OCI-M2 (cell line): Measurements from ENCODE around the gene SIGLEC14.

Source experiments
- DNase-seq: peaks from one replicate; lab custom pipeline; 2025; ENCODE audit not compliant: unreplicated experiment; lab: John Stamatoyannopoulos, UW

SIGLEC14 gene

DNA sequence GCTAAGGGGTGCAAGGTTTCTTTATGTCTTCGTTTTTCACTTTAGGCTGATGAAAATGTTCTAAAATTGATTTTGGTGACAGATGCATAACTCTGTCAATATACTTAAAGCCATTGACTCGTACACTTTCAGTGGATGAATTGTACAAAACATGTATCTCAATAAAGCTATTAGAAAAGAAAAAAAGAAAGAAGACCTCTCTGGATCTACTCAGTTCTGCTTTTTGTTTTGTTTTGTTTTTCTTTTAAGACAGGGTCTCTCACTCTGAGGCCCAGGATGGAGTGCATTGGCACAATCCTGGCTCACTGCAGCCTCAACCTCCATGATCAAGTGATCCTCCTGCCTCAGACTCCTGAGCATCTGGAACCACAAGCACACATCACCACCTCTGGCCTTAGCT, 19.9 kb downstream of the SIGLEC14 start:
- no peak for DNase-seq

DNA sequence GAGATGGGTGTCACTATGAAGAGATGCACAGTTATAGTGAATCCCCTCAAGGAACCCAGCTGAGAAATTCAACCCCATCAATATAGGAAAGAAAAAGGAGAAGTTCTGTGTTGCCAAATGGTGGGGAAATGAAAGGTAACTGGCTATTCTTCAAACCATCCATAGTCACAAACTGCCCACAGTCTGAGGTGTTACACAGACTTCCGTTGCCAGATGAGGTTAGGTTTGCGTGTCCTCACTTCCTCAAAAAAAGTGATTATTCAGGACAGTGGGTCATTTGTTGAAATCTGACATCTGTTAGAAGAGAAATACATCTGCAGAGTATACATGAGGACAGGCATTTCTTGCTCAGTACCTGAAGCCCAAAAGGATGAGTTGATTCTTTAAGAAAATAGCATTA, 25.4 kb downstream of the SIGLEC14 start:
- DNase-seq = no peak

DNA sequence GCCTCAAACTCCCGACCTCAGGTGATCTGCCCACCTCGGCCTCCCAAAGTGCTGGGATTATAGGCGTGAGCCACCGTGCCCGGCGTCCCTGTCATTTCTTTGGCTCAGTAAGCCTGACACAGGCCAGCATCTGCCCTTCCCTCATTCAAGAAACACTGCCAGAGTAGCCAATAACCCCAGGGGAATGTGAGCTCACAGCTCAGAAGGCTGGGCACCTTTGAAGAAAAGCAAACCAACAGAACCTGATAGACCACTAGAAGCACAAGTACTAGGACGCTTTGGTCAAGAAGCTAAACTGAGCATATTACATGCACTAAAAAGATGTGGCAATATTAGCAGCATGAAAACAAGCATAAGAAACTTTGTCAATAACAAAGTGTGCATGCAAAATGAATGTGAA, 30.6 kb downstream of the SIGLEC14 start:
- no peak for DNase-seq

DNA sequence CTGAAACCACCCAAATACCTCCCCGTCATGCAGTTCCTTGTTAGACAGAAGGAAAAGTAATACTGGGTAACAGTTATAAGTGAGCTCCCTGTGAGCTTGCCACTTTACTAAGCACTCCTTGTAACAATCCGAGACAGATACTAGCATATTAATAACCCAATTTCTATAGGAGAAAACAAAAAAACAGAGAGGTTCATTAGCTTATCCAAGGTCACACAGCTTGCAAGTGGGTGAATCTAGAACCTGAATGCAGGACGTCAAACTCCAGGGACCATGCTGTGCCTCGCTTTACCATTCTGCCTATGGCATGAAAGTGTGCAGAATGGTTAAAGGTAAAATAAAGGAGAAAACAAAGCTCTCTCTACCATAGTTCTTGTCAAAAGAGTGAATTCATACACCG, 31.8 kb downstream of the SIGLEC14 start:
- no peak for DNase-seq

DNA sequence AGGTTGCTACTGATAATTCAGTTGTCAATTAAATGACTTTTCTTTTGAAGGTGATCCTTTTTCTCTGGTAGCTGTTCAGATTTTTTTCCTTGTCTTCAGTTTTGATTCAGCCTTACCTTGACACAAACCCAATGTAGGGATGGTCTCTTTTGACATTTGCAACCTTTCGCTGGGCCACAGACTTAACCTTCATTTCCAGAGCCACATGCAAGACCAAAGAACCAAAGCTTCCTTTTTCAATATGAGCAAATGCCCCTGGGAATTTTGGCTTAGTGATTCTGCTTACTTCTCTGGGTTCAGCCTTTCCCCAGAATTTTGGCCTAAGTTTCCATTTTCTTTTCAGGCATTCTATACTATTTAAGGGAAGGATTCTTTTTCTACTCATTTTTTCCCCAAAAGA, 36.0 kb downstream of the SIGLEC14 start:
- no peak for DNase-seq

DNA sequence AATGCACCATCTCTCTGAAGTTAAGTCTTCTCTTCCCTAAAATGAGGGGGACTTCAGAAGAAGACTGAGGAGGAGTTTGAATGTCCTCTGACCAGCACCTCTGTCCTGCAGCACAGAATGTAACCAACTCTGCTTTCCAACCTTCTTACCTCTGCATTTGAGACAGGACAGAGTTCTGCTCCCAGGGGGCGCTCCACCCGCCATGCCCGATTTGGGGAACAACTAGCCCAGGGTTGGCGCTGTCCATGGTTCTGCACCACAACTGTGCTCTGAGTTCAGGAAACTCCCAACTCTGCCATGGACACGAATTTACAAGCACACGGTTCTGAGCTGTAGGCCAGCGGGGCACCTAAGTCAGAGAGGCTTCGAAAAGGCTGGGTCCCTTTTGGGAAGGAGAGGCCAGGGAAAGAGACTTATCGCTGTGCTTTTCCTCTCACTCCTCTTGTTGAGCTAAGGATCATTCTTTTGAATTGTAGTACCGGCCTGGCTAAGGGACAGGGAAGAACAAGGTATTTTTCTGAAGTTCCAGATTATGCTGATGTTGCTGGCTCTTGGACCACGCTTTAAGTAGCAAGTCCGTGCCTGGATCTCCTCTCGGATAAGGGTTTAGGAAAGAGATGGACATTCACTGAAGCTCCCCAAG, 38.6 kb downstream of the SIGLEC14 start:
- DNase-seq = peak; percentile 59

DNA sequence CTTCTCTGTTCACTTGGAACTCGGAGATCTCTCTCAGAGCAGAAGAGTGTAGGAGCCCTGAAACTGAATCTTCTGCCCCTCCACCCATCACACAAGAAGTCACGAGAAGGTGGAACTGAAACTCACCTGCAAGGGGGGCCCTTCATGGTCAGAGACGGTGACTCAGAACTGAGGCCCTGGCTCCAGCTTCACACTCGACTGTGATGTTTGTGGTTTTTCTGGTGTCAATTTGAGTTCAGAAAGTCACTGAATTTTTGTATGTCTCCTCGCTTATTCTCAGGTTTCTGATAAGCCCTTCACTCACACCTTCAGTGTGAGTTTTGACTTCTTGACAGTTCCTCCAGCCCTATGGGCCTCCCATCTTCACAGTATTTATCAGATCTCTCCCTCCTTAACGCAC, 39.5 kb downstream of the SIGLEC14 start:
- DNase-seq = no peak

DNA sequence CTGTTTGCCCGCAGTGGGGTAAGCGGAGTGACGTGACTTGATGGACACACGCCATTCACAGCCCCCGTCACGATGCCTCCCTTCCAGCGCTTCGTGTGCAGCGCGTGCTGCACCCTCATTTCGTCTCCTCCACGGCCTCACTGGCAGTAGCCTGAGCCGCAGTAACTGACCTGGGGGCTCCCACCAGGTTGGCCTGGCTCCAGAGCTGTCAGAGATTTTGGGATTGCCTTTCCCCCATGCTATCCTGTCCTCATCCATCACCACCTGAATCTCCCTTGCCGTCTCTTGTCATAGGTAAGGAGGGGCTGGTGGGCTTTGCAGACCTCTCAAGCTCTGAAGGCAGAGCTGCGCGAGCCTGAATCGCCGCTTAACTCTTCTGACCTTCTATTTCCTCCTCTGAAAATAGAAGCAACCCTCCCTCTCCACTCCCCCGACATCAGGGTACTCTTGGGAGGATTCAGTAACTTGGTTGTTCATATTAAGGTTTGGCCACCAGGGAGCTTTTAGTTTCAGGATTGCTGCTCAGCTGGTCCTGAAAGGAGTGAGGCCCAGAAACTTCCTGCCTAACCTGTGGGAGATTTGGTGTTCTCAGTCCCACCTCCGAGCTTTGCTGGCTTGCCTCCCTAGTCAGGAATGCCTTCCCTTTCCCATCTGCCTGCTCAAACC, 44.3 kb downstream of the SIGLEC14 start:
- DNase-seq = no peak

DNA sequence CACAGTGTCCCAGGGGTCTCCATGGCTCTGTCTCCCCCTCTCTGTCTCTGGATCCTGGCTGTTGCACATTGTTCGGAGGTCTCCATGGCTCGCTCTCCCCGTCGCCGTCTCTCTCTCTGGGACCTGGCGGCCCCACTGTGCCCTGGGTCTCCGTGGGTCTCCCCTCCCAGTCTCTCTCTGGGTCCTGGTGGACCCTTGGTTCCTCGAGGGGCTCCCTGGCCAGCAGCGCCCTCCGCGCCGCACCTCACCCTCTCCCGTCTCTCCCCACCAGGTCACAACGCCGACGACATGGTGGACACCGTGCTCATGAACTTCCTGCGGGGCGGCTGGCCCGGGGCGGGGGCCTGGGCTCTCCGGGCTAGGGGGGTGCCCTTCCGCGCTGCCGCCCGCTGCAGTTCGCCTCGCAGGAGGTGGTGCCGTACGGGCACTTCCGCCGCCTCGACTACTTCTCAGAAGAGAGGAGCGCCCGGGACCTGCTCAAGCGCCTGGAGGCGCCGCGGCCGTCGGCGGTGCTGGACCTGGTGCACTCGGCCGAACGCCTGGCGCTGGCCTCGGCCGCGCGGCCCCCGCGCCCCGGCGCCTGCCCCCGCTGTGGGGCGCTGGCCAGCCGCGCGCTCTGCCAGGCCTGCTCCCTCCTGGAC, 45.6 kb downstream of the SIGLEC14 start:
- no peak for DNase-seq

DNA sequence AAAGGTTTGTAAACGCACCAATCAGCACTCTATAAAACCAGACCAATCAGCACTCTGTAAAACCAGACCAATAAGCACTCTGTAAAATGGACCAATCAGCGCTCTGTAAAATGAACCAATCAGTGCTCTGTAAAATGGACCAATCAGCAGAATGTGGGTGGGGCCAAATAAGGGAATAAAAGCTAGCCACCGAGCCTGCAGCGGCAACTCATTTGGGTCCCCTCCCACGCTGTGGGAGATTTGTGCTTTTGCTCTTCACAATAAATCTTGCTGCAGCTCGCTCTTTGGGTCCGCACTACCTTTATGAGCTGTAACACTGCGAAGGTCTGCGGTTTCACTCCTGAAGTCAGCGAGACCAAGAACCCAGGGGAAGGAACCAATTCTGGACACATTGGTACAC, 47.5 kb downstream of the SIGLEC14 start:
- no peak for DNase-seq

DNA sequence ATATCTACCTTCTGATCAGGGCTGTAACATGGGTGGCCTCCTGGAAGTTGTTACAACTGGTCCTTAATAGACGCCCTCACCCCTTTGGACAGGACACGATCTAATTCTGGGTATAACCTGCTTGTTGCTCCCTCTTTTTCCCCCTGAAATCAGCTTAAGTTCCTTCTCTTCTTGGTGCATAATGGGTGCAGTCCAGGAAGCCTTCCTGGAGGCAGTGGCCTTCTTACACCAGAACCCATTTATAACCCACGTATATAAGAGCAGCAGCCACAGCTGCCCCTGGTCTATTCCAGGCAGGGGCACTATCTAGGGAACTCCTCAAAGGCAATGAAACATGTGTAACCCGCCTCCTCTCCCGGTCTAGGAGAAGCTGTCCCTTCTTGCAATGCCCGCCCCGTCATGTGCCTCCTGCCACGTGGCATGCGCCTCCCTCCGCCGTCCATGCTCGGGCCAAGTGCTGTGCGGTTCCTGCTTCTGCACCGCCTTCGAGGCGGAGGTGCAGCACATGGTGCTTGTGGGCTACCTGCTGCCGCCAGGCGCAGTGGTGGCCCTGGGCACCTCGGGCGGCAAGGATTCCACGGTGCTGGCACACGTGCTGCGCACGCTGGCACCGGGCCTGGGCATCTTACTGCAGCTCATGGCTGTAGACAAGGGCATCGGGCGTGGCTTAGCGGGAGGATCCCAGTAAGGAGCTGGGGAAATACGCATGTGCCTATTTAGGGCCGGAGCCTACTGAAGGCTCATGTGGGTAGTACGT, 48.3 kb downstream of the SIGLEC14 start:
- no peak for DNase-seq

DNA sequence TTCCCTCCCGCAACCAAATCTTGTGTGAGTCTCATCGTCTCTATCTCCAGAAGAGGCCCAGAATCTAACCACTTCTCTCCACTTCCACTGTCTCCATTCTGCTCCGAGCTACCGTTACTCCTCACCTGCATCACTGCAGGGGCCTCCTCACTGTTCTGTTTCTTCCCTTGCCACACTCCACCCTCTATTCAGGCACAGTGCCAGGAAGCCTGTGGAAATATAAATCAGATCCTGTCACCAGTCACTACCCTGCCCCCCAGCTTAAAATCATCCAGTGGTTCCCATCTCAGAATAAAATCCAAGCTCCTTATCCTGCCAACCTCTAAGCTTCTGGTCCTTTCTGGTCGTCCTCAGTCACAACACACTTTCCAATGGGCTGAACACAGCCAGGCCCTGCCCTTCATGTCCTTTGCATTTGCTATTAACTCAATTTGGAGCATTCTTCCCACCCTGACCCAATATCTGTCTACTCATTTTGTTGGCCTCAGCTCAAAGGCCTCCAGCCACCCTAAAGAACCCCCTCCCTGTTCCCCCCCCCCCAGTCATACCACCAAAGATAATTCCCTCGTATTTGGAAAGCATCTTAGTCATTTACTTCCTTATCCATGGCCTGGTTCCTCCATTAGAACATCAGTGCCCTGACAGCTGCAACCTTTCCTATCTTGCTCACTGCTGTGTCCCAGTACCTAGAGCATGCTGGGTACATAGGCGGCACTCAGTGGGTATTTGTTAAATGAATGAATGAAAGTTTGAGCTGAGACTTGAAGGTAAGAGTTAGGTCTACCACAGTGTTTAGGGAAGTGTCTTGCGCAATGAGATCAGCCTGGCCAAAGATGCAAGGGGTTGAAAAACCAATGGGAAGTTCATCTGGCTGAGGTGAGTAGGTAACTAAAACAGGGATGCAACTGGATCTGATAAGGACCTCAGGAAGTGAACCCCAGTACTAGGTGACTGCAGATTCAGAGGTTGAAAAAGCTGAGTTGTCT, 51.1 kb downstream of the SIGLEC14 start:
- no peak for DNase-seq

DNA sequence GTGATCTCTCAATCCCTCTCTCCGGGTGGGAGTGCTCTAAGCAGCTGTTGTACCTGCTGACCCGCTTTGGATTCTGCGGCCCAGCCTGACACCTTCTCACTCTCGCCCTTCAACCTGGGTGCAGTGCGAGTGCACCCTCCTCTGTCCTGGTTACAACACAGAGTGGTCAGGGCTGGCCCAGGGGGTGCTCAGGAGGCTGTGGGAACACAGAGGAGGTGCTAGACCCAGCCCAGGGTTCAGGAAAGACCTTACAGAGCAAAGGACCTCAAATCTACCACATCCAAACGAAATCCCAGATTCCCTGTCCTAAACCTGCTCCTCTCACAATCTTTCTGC, 51.9 kb downstream of the SIGLEC14 start:
- no peak for DNase-seq

DNA sequence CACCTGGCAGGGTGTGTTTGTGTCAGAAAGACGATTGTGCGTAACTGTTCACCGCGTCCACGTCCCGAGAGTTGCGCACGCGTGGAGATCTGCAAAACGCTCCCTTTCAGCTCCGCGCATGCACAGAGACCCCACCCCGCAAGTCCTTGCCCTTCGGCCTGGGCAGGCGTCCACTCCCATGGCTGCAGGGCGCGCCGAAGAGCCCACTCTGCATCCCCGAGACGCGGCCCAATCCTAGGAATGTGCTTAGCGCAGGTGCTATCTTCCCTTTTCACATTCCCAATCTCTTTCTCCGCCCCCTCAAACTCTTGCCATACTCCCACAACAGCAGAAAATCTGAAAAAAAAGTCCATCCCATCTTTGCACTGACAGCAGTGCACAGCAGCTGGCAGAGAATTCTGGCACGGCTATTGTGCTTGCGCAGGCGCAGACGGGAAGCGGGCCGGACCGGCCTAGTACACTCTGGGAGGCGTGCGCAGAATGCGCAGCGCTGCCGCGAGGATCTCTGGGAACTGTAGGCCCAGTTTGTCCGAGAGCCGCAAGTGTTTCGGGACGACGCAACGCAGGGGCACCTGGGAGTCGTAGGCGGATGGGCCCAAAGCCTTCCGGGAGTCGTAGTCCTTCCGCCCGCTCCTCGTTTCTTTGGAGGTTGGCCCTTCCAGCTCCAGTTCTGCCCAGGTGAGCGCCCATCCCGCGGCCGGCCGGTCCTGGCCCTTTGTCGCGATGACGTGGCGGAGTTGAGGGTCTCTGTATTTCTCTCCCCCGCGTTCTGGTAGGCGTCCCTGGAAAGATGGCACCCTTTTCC, 52.5 kb downstream of the SIGLEC14 start:
- peak; percentile 96 for DNase-seq

DNA sequence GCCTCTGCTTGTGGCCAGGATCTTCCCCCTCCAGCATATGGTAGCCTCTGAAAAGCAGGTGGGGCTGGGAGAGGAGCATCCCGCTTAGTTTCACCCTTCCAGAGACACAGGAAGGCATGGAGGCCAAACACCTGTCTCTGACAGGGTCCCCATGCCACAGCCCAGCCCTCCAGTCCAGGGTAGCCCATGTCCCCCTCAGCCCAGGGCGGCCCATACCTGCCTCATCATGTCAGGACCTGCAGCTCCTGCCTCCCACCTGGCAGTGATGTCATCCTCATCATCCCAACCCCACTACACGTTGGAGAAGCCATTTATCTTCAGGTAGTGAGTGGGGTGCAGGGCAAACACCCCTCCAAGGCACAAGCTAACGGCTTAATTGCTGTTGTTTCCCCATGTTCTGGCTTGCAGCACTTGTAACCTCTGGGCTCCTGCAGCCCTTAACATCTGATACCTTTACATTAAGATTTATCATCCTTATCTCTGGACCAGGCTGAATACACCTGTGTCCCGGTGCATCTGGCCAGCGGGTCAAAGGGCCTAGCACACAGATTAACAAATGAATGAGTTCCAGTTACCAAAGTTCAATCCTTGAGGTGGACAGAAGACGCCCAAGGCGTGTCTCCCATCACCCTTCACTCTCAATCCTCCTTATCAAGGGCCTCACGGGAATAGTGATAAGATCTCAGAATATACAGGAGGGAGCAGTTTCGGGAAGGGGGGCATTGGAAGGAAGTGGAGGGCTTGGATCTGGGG, 53.3 kb downstream of the SIGLEC14 start:
- DNase-seq = no peak
